Transverse colon (tissue), 3 donors: ENCODE results near the gene PLCG2.
A peak's percentile ranks its signal among the peaks of the same experiment; 100 is the strongest.

Experiments
- POLR2A ChIP-seq: fragments of 450-650 bp; IDR thresholded peaks from one replicate; pipeline ENCODE4 v1.6.1; 2016; ENCODE audit warnings: antibody characterized with exemption, mild to moderate bottlenecking, moderate library complexity
- TF ChIP-seq, protein P1 (sequence below), 5 experiments: fragments of 200-600 bp in 3 of 5; fragments of 450-650 bp in 2 of 5; sonication (generic) in 3 of 5; IDR thresholded peaks; 1 replicate in 2 of 5; 2 replicates in 3 of 5; pipeline ENCODE4 v1.5.1; 2016 to 2017; ENCODE audit warnings: antibody characterized with exemption in 5 of 5, inconsistent platforms in 3 of 5, mild to moderate bottlenecking in 2 of 5, moderate library complexity in 1 of 5

DNA sequence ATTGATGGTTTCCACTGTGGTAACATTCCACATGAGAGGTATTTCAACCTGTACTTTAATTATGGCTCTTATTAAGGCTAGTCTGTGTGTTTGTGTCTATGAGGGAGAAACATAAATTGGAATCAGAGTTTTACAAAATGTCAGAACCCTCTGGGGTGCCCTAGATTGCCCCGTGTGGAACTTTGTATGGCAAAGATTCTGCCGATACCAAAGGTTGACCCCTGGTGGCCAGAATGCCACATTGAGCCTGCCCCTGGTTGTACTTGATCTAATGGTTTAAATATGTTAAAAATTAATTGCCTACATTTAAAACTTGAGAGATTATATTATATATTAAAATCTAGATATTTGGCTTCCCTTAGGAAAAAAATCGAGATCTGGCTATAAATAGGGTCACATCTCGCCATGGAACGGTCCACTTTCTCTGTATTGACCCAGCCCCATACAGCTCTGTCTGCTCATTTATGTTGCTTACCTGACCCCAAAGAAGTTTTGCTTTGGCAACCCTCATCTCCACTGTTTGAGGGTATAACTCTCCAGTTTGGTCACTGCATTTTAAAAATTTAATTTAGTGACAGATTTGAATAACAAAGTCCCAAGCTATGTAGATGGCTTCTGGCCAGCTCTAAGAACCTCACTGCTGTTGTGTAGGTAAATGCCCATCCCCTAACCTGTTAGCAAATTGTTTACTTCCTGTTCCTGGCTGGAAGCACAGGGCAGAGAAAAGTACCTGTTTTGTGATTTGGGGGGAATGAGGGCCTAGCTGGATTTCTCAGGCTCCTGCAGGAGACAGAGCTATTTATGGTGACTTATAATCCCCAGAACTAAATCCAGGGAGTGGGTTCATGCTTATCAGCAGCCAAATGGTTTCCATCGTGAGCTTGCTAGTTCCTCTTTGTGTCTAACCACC lies 95.0 kb downstream of the PLCG2 start:
- TF ChIP-seq, protein P1, sequence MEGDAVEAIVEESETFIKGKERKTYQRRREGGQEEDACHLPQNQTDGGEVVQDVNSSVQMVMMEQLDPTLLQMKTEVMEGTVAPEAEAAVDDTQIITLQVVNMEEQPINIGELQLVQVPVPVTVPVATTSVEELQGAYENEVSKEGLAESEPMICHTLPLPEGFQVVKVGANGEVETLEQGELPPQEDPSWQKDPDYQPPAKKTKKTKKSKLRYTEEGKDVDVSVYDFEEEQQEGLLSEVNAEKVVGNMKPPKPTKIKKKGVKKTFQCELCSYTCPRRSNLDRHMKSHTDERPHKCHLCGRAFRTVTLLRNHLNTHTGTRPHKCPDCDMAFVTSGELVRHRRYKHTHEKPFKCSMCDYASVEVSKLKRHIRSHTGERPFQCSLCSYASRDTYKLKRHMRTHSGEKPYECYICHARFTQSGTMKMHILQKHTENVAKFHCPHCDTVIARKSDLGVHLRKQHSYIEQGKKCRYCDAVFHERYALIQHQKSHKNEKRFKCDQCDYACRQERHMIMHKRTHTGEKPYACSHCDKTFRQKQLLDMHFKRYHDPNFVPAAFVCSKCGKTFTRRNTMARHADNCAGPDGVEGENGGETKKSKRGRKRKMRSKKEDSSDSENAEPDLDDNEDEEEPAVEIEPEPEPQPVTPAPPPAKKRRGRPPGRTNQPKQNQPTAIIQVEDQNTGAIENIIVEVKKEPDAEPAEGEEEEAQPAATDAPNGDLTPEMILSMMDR (IDR thresholded peaks at IDR 0.05) = peak; percentile 65 to 82 (median 74)
- no peak for TF ChIP-seq POLR2A
